HTR-8/SVneo (cell line): ENCODE results near the gene TDP2.

Source experiments
- DNase-seq: peaks from one replicate; pipeline ENCODE4 v3.0.0; 2011; ENCODE audit warnings: low spot score, mixed read lengths; ENCODE audit not compliant: insufficient read length
- FAIRE-seq: peaks from 2 replicates; lab custom pipeline; 2011; peaks lifted over from hg19 to GRCh38; lab: Jason Lieb, UNC

The TDP2 gene

GRCh38 chr6:24613361-24614042, 53.2 kb downstream of the TDP2 start:
- no peak for FAIRE-seq
- no peak for DNase-seq

GRCh38 chr6:24610672-24611071, 56.0 kb downstream of the TDP2 start:
- no peak for FAIRE-seq

GRCh38 chr6:24607310-24608105, 59.2 kb downstream of the TDP2 start:
- DNase-seq (no peak), FAIRE-seq (no peak)

More at GRCh38 chr6:24610672-24611071, 56.0 kb downstream of the TDP2 start:
- no peak for DNase-seq

GRCh38 chr6:24606200-24606930, 60.3 kb downstream of the TDP2 start:
- DNase-seq (no peak), FAIRE-seq (no peak)

GRCh38 chr6:24603241-24603640, 63.5 kb downstream of the TDP2 start:
- DNase-seq, result no peak
- FAIRE-seq, result no peak

- FAIRE-seq (no peak), DNase-seq (no peak)
Observed at GRCh38 chr6:24600903-24601302, 65.8 kb downstream of the TDP2 start.
